Endodermal cell (in vitro differentiated cells): ENCODE data around the gene IL9. TPM values are rescaled to one million over a fixed set of nuclear protein-coding genes. Genes with fewer than 3 reads are reported as not detected.
A peak's percentile ranks its signal among the peaks of the same experiment; 100 is the strongest.

Experiments
- DNase-seq: peaks from one replicate; pipeline ENCODE4 v3.0.0-alpha.2; 2017
- H3K27ac ChIP-seq: 2 replicates; pipeline ENCODE4 v1.5.1; 2013; ENCODE audit warnings: mild to moderate bottlenecking, low read depth, low read length, moderate library complexity
- H3K27me3 ChIP-seq: 2 replicates; pipeline ENCODE4 v1.6.1; 2013; ENCODE audit warnings: mild to moderate bottlenecking, low read length, moderate library complexity; ENCODE audit not compliant: insufficient read depth, control insufficient read depth, poor library complexity, severe bottlenecking
- H3K36me3 ChIP-seq: 2 replicates; pipeline ENCODE4 v1.7.0; 2013; ENCODE audit warnings: mild to moderate bottlenecking, low read length, moderate library complexity; ENCODE audit not compliant: control insufficient read depth, insufficient read depth
- H3K4me1 ChIP-seq: one replicate; pipeline ENCODE4 v1.7.0; 2013; ENCODE audit warnings: low read length; ENCODE audit not compliant: control insufficient read depth, insufficient read depth
- H3K4me3 ChIP-seq: 2 replicates; pipeline ENCODE4 v1.5.1; 2013; ENCODE audit warnings: mild to moderate bottlenecking, low read length, moderate library complexity
- H3K9ac ChIP-seq: 2 replicates; pipeline ENCODE4 v1.6.1; 2013; ENCODE audit warnings: mild to moderate bottlenecking, low read length, moderate library complexity; ENCODE audit not compliant: poor library complexity, severe bottlenecking; ENCODE audit errors: extremely low read depth
- H3K9me3 ChIP-seq: 2 replicates; pipeline ENCODE4 v1.6.1; 2013; ENCODE audit warnings: mild to moderate bottlenecking, low read length, moderate library complexity; ENCODE audit not compliant: control insufficient read depth
- H3K27ac Mint-ChIP-seq: 2 replicates; pipeline ENCODE4 v1.8.0; 2020; ENCODE audit warnings: mixed read lengths
- H3K27me3 Mint-ChIP-seq: 2 replicates; pipeline ENCODE4 v1.8.0; 2021; ENCODE audit warnings: mild to moderate bottlenecking, mixed read lengths; ENCODE audit not compliant: insufficient read depth
- H3K36me3 Mint-ChIP-seq: 2 replicates; pipeline ENCODE4 v1.8.0; 2020; ENCODE audit warnings: low read depth, mixed read lengths
- H3K4me1 Mint-ChIP-seq: 2 replicates; pipeline ENCODE4 v1.8.0; 2020; ENCODE audit warnings: mixed read lengths
- H3K4me3 Mint-ChIP-seq: 2 replicates; pipeline ENCODE4 v1.8.0; 2020; ENCODE audit warnings: mild to moderate bottlenecking, moderate library complexity, mixed read lengths
- H3K9me3 Mint-ChIP-seq: 2 replicates; pipeline ENCODE4 v1.8.0; 2020; ENCODE audit warnings: mild to moderate bottlenecking, mixed read lengths
- CTCF ChIP-seq: fragments of 200-600 bp; sonication (generic); conservative IDR thresholded peaks from 2 replicates; pipeline ENCODE4 v1.5.0; 2021; ENCODE audit warnings: antibody characterized with exemption, mild to moderate bottlenecking
- WGBS, 2 experiments: methylation state at CpG; one replicate each; pipeline versions ENCODE4 v1.1.5 to v1.1.7; 2013; ENCODE audit warnings: missing lambda C conversion rate in 2 of 2, mixed read lengths in 1 of 2; ENCODE audit not compliant: insufficient coverage in 1 of 2, insufficient read length in 1 of 2; 5-methylcytosine and 5-hydroxymethylcytosine counted together
- total RNA-seq, 2 donors: library from RNA; stranded (reverse); fragmentation: NEBNext Ultra II Directional in 1 of 2; extraction: Animal tissue kit (Norgen Biotek cat#: 25700) in 1 of 2; gene quantifications; 2 replicates in 1 of 2; 3 replicates in 1 of 2; pipeline ENCODE4 v1.2.1, GENCODE V29; 2021

The IL9 gene
- total RNA-seq, 2 donors from 2014 or later = not detected

GRCh38 chr5:135877570-135878155 lies 18.0 kb downstream of the IL9 start:
- Histone ChIP-seq H3K9ac (no peak overlapping the region), H3K4me1 (peaks cover 17% of the 10 kb centered on the region), H3K4me3 (no peak overlapping the region), H3K36me3 (no peaks in the 10 kb centered on the region), H3K27me3 (no peaks in the 10 kb centered on the region), H3K27ac (no peak overlapping the region), H3K9me3 (no peaks in the 10 kb centered on the region)
- 47 to 78% methylated on average over 2 to 6 of the region's 6 CpGs for WGBS, 2 experiments
- DNase-seq = peak; percentile 67
- Mint-ChIP-seq H3K36me3 (no peaks in the 10 kb centered on the region), H3K27ac (peak overlapping the region; percentile 10), H3K4me1 (peaks cover 30% of the 10 kb centered on the region), H3K4me3 (no peak overlapping the region), H3K9me3 (no peaks in the 10 kb centered on the region), H3K27me3 (no peaks in the 10 kb centered on the region)
- no peak for TF ChIP-seq CTCF

- Histone ChIP-seq H3K4me3 (no peak overlapping the region), H3K4me1 (peaks cover 17% of the 10 kb centered on the region), H3K9me3 (no peaks in the 10 kb centered on the region), H3K9ac (no peak overlapping the region), H3K27ac (no peak overlapping the region), H3K36me3 (no peaks in the 10 kb centered on the region), H3K27me3 (no peaks in the 10 kb centered on the region)
- no peak for DNase-seq
- Mint-ChIP-seq H3K4me3 (no peak overlapping the region), H3K36me3 (no peaks in the 10 kb centered on the region), H3K27ac (no peak overlapping the region), H3K4me1 (peaks cover 30% of the 10 kb centered on the region), H3K27me3 (no peaks in the 10 kb centered on the region), H3K9me3 (no peaks in the 10 kb centered on the region)
- WGBS, 2 experiments = 88 to 95% methylated on average over 4 to 5 of the region's 5 CpGs
- TF ChIP-seq CTCF = no peak
Measured at GRCh38 chr5:135876146-135876545, 19.5 kb downstream of the IL9 start.

GRCh38 chr5:135875567-135875966 lies 20.1 kb downstream of the IL9 start:
- Histone ChIP-seq H3K36me3 (no peaks in the 10 kb centered on the region), H3K4me1 (peaks cover 17% of the 10 kb centered on the region), H3K4me3 (no peak overlapping the region), H3K9ac (no peak overlapping the region), H3K27me3 (no peaks in the 10 kb centered on the region), H3K9me3 (no peaks in the 10 kb centered on the region), H3K27ac (no peak overlapping the region)
- Mint-ChIP-seq H3K36me3 (no peaks in the 10 kb centered on the region), H3K27me3 (no peaks in the 10 kb centered on the region), H3K4me1 (peaks cover 29% of the 10 kb centered on the region), H3K4me3 (no peak overlapping the region), H3K27ac (no peak overlapping the region), H3K9me3 (no peaks in the 10 kb centered on the region)
- TF ChIP-seq CTCF = no peak
- DNase-seq = no peak
- 93 to 100% methylated on average over 1 to 3 of the region's 3 CpGs for WGBS, 2 experiments
